Parathyroid adenoma (tissue), 2 donors: ENCODE results near the gene PAK6.

Experiments
- H2AFZ ChIP-seq: fragments of 300-600 bp; sonication (generic); one replicate; pipeline ENCODE4 v1.7.0; 2017; ENCODE audit warnings: antibody characterized with exemption, mild to moderate bottlenecking
- H3K27ac ChIP-seq: fragments of 300-600 bp; sonication (generic); one replicate; pipeline ENCODE4 v1.7.0; 2017
- H3K27me3 ChIP-seq: fragments of 300-600 bp; sonication (generic); one replicate; pipeline ENCODE4 v1.7.0; 2017; ENCODE audit warnings: low read length; ENCODE audit not compliant: control insufficient read depth, insufficient read depth
- H3K36me3 ChIP-seq: fragments of 300-600 bp; sonication (generic); one replicate; pipeline ENCODE4 v1.7.0; 2017; ENCODE audit warnings: low read length; ENCODE audit not compliant: control insufficient read depth, insufficient read depth
- H3K4me1 ChIP-seq: fragments of 300-600 bp; sonication (generic); one replicate; pipeline ENCODE4 v1.7.0; 2017; ENCODE audit warnings: control low read depth
- H3K4me2 ChIP-seq: fragments of 300-600 bp; sonication (generic); one replicate; pipeline ENCODE4 v1.7.0; 2017; ENCODE audit warnings: low read length
- H3K4me3 ChIP-seq: fragments of 300-600 bp; sonication (generic); one replicate; pipeline ENCODE4 v1.7.0; 2017; ENCODE audit warnings: low read depth, low read length
- H3K79me2 ChIP-seq: fragments of 300-600 bp; sonication (generic); one replicate; pipeline ENCODE4 v1.7.0; 2017; ENCODE audit warnings: control low read depth
- H3K9ac ChIP-seq: fragments of 300-600 bp; sonication (generic); one replicate; pipeline ENCODE4 v1.7.0; 2017; ENCODE audit warnings: mild to moderate bottlenecking
- H3K9me3 ChIP-seq: fragments of 300-600 bp; sonication (generic); one replicate; pipeline ENCODE4 v1.7.0; 2017; ENCODE audit warnings: low read length; ENCODE audit not compliant: control insufficient read depth
- CTCF ChIP-seq: fragments of 300-600 bp; sonication (generic); IDR thresholded peaks from one replicate; pipeline ENCODE4 v1.7.0; 2017; ENCODE audit warnings: antibody characterized with exemption, mild to moderate bottlenecking
- donor health status: primary hyperparathyroidism.

PAK6 gene

GRCh38 chr15:40233727-40234577 lies 4.9 kb upstream of the PAK6 start:
- Histone ChIP-seq H3K79me2 (no peaks in the 10 kb centered on the region), H3K4me1 (no peaks in the 10 kb centered on the region), H3K9me3 (no peaks in the 10 kb centered on the region), H2AFZ (no peak overlapping the region), H3K36me3 (no peaks in the 10 kb centered on the region), H3K27ac (no peak overlapping the region), H3K9ac (no peak overlapping the region), H3K4me2 (no peak overlapping the region), H3K4me3 (no peak overlapping the region), H3K27me3 (no peaks in the 10 kb centered on the region)
- no peak for TF ChIP-seq CTCF

- H3K4me3 ChIP-seq = no peak overlapping the region
- no peak overlapping the region for H3K4me2 ChIP-seq
- H3K4me1 ChIP-seq = no peaks in the 10 kb centered on the region
- no peak overlapping the region for H2AFZ ChIP-seq
- H3K9ac ChIP-seq = no peak overlapping the region
- no peaks in the 10 kb centered on the region for H3K9me3 ChIP-seq
- no peaks in the 10 kb centered on the region for H3K36me3 ChIP-seq
- TF ChIP-seq CTCF = no peak
- no peak overlapping the region for H3K27ac ChIP-seq
- no peaks in the 10 kb centered on the region for H3K27me3 ChIP-seq
- H3K79me2 ChIP-seq = no peaks in the 10 kb centered on the region
These were observed 4.1 kb upstream of the PAK6 start for GRCh38 chr15:40234783-40235182.

GRCh38 chr15:40235201-40235885 lies 3.5 kb upstream of the PAK6 start:
- H3K36me3 ChIP-seq = no peaks in the 10 kb centered on the region
- no peaks in the 10 kb centered on the region for H3K27me3 ChIP-seq
- no peaks in the 10 kb centered on the region for H3K9me3 ChIP-seq
- H3K4me3 ChIP-seq = no peak overlapping the region
- no peak for TF ChIP-seq CTCF
- no peak overlapping the region for H3K27ac ChIP-seq
- H3K79me2 ChIP-seq = no peaks in the 10 kb centered on the region
- H3K4me1 ChIP-seq = no peaks in the 10 kb centered on the region
- no peak overlapping the region for H3K9ac ChIP-seq
- no peak overlapping the region for H2AFZ ChIP-seq
- no peak overlapping the region for H3K4me2 ChIP-seq

- H3K36me3 ChIP-seq = no peaks in the 10 kb centered on the region
- peak overlapping the region; percentile 85 for H2AFZ ChIP-seq
- peak overlapping the region; percentile 35 for H3K4me3 ChIP-seq
- no peak for TF ChIP-seq CTCF
- H3K27ac ChIP-seq = no peak overlapping the region
- no peaks in the 10 kb centered on the region for H3K27me3 ChIP-seq
- peak overlapping the region; percentile 44 for H3K4me2 ChIP-seq
- H3K9ac ChIP-seq = no peak overlapping the region
- no peaks in the 10 kb centered on the region for H3K79me2 ChIP-seq
- no peaks in the 10 kb centered on the region for H3K4me1 ChIP-seq
- H3K9me3 ChIP-seq = no peaks in the 10 kb centered on the region
These were observed 485 bp downstream of the PAK6 start for GRCh38 chr15:40239404-40239692.
